Fibroblast of pulmonary artery (primary cell): ENCODE measurements around the gene SH3YL1.

ENCODE experiments used
- DNase-seq: peaks from one replicate; pipeline ENCODE4 v3.0.0-alpha.2; 2010; ENCODE audit warnings: low read depth
- H3K4me3 ChIP-seq: replicated peaks from 2 replicates; pipeline ENCODE4 v1.5.1; 2011; ENCODE audit warnings: low read depth, mild to moderate bottlenecking, control low read depth, low read length, moderate library complexity
- CTCF ChIP-seq: IDR thresholded peaks from 2 replicates; pipeline ENCODE4 v1.5.1; 2011; ENCODE audit warnings: mild to moderate bottlenecking, control low read depth, low read length, inconsistent platforms; ENCODE audit errors: missing control alignments

SH3YL1 gene

GRCh38 chr2:209470-209869, 54.4 kb downstream of the SH3YL1 start:
- no peak for TF ChIP-seq CTCF
- no peak for DNase-seq
- H3K4me3 ChIP-seq = no peak overlapping the region

- no peak for TF ChIP-seq CTCF
- no peak for DNase-seq
- H3K4me3 ChIP-seq = no peak overlapping the region
Measured at GRCh38 chr2:208335-208734, 55.5 kb downstream of the SH3YL1 start.

GRCh38 chr2:203984-204383, 59.8 kb downstream of the SH3YL1 start:
- TF ChIP-seq CTCF = no peak
- DNase-seq = no peak
- no peak overlapping the region for H3K4me3 ChIP-seq

- H3K4me3 ChIP-seq = no peak overlapping the region
- TF ChIP-seq CTCF = no peak
- no peak for DNase-seq
Measured at GRCh38 chr2:203401-203800, 60.4 kb downstream of the SH3YL1 start.

- H3K4me3 ChIP-seq = no peak overlapping the region
- DNase-seq = no peak
- TF ChIP-seq CTCF = no peak
Measured at GRCh38 chr2:202945-203344, 60.9 kb downstream of the SH3YL1 start.

- TF ChIP-seq CTCF = no peak
- H3K4me3 ChIP-seq = no peak overlapping the region
- DNase-seq = no peak
Measured at GRCh38 chr2:201648-202433, 62.0 kb downstream of the SH3YL1 start.
